Kidney glomerular epithelial cell (primary cell): ENCODE data around the gene ST3GAL3.

Experiments used
- DNase-seq: peaks from one replicate; lab custom pipeline; 2025; lab: John Stamatoyannopoulos, UW

Gene ST3GAL3

GRCh38 chr1:43704838-43705237 is 2.5 kb upstream of the ST3GAL3 start:
- no peak for DNase-seq

DNA sequence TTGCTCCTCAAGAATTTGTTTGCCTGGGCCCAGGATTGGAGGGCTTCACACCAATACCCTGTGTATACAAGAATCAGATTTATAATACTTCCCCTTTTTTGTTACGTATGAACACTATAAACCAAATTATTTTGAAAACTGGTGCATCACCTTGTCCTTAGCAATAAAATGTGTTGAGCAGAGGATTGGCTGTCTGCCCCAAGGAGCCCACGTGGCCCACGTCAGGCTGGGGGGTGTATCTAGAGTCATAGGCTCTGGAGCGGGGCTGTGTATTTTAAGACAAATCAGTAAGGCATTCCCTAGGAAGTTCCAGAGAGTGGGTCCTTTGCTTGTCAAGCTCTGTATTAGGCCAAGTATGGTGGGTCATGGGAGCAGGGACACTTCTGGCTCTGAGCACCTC is 2.0 kb upstream of the ST3GAL3 start:
- no peak for DNase-seq

DNA sequence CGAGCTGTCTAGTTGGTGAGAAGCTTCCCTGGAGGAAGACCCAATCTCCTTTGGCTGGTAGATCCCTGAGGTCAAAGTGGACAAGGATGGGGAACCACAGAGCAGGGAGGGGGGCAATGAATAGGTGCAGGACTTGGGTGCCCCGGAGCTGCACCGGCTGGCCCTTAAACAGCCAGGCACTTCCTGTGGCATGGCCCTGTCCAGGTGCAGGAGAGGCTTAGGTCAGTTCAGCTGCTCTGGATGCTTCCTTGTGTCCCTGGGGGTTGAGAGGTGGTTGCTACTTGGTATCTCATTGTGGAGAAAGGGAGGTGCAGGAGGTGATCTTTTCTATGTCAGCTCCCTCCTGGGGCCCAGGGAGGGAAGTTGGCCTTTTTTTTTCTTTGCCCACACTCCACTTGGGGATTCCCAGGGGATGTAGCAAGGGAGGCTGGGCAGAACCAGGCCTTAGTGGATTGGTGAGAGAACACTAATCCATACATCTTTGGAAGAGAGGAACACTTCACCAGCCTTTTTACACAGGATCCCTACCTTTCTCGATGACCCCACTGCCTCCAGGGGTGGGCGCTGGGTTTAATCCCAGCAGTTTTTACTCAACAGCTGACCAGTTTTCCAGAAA is 1.2 kb upstream of the ST3GAL3 start:
- no peak for DNase-seq

GRCh38 chr1:43706598-43707189 is 642 bp upstream of the ST3GAL3 start:
- DNase-seq: no peak

DNA sequence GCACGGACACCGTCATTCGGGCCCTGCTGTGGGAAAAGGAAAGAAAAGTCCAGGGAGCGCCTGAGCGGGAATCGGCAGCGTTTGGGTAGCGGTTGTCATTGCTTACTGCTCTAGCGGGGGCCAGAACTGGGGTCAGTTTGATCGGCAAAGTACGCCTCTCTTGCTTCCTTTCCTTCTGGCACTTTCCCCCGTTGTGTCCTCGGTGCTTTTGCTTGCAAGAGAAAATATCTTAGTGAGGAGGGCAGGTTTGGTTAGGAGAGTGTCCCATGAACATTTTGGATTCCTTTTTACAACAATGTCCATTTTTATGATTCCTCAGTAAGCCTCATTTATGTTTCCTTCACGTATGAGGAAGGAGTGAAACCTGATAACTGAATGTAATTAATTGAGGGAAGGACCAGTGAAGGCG is 670 bp downstream of the ST3GAL3 start:
- no peak for DNase-seq

GRCh38 chr1:43711049-43711448 is 3.7 kb downstream of the ST3GAL3 start:
- DNase-seq: no peak

DNA sequence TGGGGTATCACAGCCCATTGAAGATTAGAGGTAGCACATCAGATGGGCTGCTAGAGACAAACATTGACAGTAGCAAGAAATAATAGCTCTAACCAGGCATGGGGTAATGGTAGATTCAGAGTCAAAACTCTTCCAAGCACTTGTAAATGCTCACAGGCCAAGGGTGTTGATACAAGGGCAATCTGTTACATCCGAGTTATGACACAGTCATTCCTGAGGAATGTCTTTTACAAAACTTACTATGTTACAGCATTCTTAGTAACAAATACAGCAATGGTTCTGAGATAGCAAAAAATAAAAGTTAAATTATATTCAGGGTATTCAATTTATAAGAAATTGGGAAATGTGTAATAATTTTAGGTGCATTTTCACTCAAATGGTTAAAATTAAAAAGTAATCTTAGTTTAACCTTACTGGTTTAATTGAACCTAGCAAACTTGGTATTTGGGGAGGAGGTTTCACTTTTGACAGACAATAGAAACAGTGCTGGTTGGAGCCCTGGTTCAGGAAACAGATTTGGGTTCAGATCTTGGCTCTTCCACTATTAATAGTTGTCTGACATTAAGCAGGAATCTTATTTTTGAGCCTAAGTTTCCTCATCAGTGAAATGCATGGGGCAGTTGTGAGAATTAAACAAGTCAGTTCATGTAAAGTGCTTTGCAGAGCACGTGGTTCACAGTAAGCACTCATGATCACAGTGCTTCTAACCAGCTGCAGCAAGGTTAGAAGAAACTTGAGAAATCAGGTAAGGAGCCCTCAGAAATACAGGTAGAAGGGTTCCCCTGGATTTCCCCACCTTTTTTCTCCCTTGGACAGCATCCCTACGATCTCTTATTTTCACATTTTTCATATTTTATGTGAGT is 4.4 kb downstream of the ST3GAL3 start:
- DNase-seq: peak; percentile 59

- DNase-seq: no peak
Observed at GRCh38 chr1:43716559-43717281, 9.4 kb downstream of the ST3GAL3 start.

DNA sequence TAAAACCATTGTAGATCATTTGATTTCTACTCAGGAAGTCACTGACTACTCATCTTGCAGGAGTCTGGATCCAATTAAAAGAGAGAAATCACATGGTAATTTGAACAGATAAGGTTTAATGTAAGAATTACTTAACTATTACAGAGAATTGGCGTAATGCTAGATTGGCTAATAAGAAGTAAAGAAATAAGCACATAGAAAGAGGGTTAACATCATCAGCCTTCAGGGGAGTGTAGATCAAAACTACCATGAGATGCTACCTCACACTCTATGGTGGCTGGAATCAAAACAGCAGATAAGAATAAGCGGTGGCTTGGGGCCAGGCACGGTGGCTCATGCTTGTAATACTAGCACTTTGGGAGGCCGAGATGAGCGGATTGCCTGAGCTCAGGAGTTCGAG is 11.7 kb downstream of the ST3GAL3 start:
- DNase-seq: no peak

DNA sequence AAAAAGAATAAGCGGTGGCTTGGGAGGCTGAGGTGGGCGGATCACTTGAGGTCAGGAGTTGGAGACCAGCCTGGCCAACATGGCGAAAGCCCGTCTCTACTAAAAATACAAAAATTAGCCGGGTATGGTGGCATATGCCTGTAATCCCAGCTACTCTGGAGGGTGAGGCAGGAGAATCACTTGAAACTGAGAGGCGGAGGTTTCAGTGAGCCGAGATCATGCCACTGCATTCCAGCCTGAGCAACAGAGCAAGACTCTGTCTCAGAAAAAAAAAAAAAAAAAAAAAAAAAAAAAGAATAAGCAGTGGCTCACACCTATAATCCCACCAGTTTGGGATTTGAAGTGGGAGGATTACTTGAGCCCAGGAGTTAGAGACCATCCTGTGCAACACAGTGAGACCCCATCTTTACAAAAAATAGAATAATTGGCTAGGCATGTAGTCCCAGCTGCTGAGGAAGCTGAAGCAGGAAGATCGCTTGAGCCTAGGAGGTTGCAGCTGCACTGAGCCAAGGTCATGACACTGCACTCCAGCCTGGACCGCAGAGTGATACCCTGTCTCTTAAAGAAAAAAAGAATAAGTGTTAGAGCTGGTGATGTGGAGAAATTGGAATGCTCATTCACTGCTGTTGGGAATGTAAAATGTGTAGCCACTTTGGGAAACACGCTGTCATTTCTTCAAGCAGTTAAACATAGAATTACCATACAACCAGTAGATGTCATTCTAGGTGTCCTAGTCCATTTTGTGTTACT is 12.5 kb downstream of the ST3GAL3 start:
- DNase-seq: peak; percentile 9

DNA sequence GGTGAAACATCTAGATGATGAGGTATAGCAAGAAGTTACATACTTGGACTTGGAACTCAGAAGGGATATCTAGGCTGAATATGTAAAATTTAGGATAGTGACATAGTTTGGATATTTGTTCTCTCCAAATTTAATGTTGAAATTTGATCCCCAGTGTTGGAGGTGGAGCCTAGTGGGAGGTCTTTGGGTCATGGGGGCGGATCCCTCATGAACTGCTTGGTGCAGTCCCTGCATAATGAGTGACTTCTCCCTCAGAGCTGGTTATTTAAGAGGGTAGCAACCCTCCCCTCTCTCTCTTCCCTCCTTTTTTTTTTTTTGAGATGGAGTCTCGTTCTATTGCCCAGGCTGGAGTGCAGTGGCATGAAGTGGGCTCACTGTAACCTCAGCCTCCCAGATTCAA is 15.5 kb downstream of the ST3GAL3 start:
- DNase-seq: no peak

DNA sequence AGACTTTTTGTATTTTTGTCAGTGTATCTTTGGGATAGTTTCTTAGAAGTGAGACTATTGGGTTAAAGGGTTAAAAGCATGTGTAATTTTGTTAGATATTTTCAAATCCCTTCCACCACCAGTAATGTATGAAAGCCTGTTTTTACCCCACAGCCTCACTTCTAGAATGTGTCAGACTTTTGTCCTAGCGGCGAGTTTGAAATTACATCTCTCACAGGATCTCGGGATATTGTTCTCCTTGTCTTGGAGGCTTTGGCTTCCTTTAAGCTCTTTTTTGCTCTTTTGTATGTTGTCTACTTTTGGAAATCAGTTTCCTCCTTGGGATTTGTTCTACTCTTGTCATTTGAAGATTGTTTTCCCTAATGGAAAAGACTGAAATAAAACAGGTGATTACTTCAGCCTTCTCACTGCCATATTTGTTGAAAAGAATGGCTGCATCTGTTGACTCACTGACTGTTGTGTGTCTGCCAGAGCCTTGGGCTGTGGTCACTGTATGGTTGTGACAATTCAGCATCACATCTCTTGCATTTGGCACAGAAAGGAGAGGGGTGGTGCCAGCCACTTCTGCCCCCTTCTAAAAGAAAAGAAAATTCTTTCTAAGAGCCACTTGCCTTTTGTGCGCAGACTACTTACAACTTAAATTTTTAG is 22.6 kb downstream of the ST3GAL3 start:
- no peak for DNase-seq

GRCh38 chr1:43731867-43732531 is 24.7 kb downstream of the ST3GAL3 start:
- no peak for DNase-seq

GRCh38 chr1:43736819-43737218 is 29.5 kb downstream of the ST3GAL3 start:
- DNase-seq: no peak

DNA sequence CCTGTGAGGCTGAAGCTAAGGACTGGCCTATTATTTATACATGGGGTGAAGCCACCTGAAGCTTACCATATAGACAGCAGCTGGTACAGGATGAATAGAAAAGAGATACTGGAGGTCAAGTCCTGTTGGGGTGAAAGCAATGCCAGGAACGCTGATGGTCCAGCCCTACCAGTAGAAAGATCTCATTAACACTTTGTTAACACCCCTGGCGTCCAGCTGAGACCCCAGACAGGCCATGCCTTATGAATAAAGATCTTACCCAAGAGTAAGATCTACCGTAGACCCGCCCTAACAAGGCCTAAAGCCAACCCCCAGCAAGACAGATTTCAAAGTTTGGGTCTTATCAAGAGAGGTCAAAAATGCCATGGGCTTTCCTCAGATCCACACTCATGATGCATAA is 34.7 kb downstream of the ST3GAL3 start:
- DNase-seq: no peak

DNA sequence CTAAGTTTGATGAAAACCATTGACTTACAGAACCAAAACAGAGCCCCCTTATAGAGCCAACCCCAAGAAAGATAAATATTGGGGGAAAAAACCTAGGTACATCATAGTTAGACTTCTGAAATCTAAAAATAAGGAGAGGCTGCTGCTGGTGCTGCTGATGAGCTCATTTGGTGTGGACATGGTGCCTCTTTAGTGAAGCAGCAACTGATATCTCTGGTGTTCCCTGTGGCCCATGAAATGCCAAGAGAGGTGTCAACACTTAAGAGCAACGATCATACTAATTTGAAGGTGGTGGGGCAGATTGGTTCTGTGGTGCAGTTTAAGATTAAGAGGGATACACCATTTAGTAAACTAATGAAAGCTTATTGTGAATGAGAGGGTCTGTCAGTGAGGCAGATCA is 35.9 kb downstream of the ST3GAL3 start:
- no peak for DNase-seq

GRCh38 chr1:43747736-43748135 is 40.4 kb downstream of the ST3GAL3 start:
- no peak for DNase-seq

GRCh38 chr1:43750083-43750482 is 42.7 kb downstream of the ST3GAL3 start:
- DNase-seq: no peak

DNA sequence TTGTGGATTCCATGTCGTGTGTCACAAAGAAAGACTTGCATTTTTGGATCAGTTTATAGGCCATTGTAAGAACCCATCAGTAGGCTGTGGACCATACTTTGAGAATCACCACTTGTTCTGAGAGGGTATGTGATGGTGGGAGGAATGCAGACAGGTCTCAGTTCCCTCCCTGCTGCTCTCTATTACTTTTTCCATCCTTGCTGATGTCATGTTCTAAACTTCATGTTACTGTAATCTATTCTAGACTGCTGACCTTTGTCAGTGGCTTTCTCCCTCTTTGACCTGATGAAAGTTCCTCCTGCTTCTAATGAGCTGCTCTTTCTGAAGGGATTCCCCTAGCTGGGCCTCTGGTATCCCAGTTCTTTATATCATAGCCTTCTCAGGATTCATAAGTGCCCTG is 46.1 kb downstream of the ST3GAL3 start:
- no peak for DNase-seq

DNA sequence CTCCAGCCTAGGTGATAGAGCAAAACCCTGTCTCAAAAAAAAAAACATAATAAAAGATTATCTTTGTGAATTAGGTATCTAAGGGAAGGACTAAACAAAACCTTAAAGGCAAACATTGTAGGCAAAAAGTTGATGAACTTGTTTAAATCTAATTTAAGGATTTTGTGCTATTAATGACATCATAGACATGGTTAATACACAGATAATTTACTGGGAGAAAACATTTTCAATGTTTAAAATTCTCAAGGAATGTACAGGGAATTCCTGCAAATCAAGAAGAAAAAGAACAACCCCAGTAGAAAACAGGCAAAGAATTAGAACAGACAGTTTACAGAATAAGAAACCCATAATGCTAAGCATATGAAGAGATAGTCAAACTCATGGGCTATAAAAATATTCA is 47.6 kb downstream of the ST3GAL3 start:
- DNase-seq: no peak
